K562 (cell line): Measurements from ENCODE around the gene SNCG. TPM values are rescaled to one million over a fixed set of nuclear protein-coding genes. Genes with fewer than 3 reads are reported as not detected.
A peak's percentile ranks its signal among the peaks of the same experiment; 100 is the strongest.

ENCODE experiments used
- BACH1 ChIP-seq: fragments of 200-800 bp; sonication (Bioruptor generic); IDR thresholded peaks from 2 replicates; pipeline ENCODE4 v1.6.1; 2016; ENCODE audit warnings: missing genetic modification characterization, missing compliant biosample characterization
- FOXO4 ChIP-seq: fragments of 450-650 bp; formaldehyde crosslinking; IDR thresholded peaks from 2 replicates; pipeline ENCODE4 v1.4.0; 2020; ENCODE audit warnings: mild to moderate bottlenecking, moderate library complexity
- IRF2 ChIP-seq: sonication (generic); formaldehyde crosslinking; IDR thresholded peaks from 2 replicates; pipeline ENCODE4 v1.8.1; 2022; ENCODE audit warnings: mild to moderate bottlenecking, missing genetic modification reagents
- JUN ChIP-seq, 2 experiments: sonication (generic) in 1 of 2; formaldehyde crosslinking in 1 of 2; IDR thresholded peaks; 2 replicates each; pipeline versions ENCODE4 v1.6.1 to v1.8.0; 2012 to 2022; ENCODE audit warnings: borderline replicate concordance in 2 of 2, mild to moderate bottlenecking in 2 of 2, improper control_type of control experiment in 1 of 2, low read depth in 1 of 2, low read length in 1 of 2, missing genetic modification reagents in 1 of 2
- MAFK ChIP-seq: IDR thresholded peaks from 2 replicates; pipeline ENCODE4 v1.6.1; 2011; ENCODE audit warnings: low read length, improper control_type of control experiment
- NR2C1 ChIP-seq, 2 experiments: fragments of 450-650 bp; IDR thresholded peaks; 2 replicates each; pipeline ENCODE4 v1.6.1; 2017; ENCODE audit warnings: mild to moderate bottlenecking in 2 of 2, antibody characterized with exemption in 1 of 2, inconsistent platforms in 1 of 2, missing compliant biosample characterization in 1 of 2, missing genetic modification characterization in 1 of 2
- NR4A1 ChIP-seq, 2 experiments: fragments of 250-450 bp in 1 of 2; fragments of 450-650 bp in 1 of 2; sonication (Bioruptor Pico) in 1 of 2; IDR thresholded peaks; 2 replicates each; pipeline versions ENCODE4 v1.4.0 to v1.6.1; 2016 to 2020; ENCODE audit warnings: mild to moderate bottlenecking in 2 of 2, missing compliant biosample characterization in 1 of 2, missing genetic modification characterization in 1 of 2, moderate library complexity in 1 of 2
- RBFOX2 ChIP-seq: fragments of 200-400 bp; formaldehyde crosslinking; IDR thresholded peaks from 2 replicates; pipeline ENCODE4 v1.6.1; 2017; ENCODE audit warnings: low read depth, mild to moderate bottlenecking, low read length, moderate library complexity
- SRSF1 ChIP-seq: fragments of 200-400 bp; formaldehyde crosslinking; IDR thresholded peaks from 2 replicates; pipeline ENCODE4 v1.6.1; 2017; ENCODE audit warnings: mild to moderate bottlenecking, low read depth, low read length, moderate library complexity
- SUPT5H ChIP-seq: fragments of 450-650 bp; IDR thresholded peaks from 2 replicates; pipeline ENCODE4 v1.6.1; 2016
- TEAD2 ChIP-seq: fragments of 450-650 bp; IDR thresholded peaks from 2 replicates; pipeline ENCODE4 v1.6.1; 2016; ENCODE audit warnings: missing genetic modification characterization, control low read depth, missing compliant biosample characterization
- XRCC4 ChIP-seq: IDR thresholded peaks from one replicate; pipeline ENCODE4 v1.6.1; 2011; ENCODE audit not compliant: insufficient read depth, insufficient read length; ENCODE audit errors: extremely low read depth
- YBX1 ChIP-seq: fragments of 450-650 bp; IDR thresholded peaks from 2 replicates; pipeline ENCODE4 v1.7.1; 2016; ENCODE audit warnings: mild to moderate bottlenecking
- ZBTB33 ChIP-seq: sonication (generic); formaldehyde crosslinking; IDR thresholded peaks from 2 replicates; pipeline ENCODE4 v1.8.1; 2023; ENCODE audit warnings: mild to moderate bottlenecking, missing genetic modification reagents
- ZFP30 ChIP-seq: fragments of 250-450 bp; sonication (Bioruptor Pico); IDR thresholded peaks from 2 replicates; pipeline ENCODE4 v1.8.0; 2022; ENCODE audit warnings: moderate library complexity, mild to moderate bottlenecking, inconsistent platforms, borderline replicate concordance
- ZNF124 ChIP-seq: sonication (generic); formaldehyde crosslinking; IDR thresholded peaks from 2 replicates; pipeline ENCODE4 v1.8.1; 2022; ENCODE audit warnings: missing genetic modification reagents
- ZNF23 ChIP-seq: fragments of 250-450 bp; sonication (Bioruptor Pico); IDR thresholded peaks from 2 replicates; pipeline ENCODE4 v1.4.0; 2020; ENCODE audit warnings: mild to moderate bottlenecking
- ZNF512 ChIP-seq: IDR thresholded peaks from 2 replicates; pipeline ENCODE4 v1.6.1; 2016; ENCODE audit warnings: missing genetic modification characterization, missing compliant biosample characterization
- ZNF586 ChIP-seq: fragments of 450-650 bp; formaldehyde crosslinking; conservative IDR thresholded peaks from 2 replicates; pipeline ENCODE4 v1.4.0; 2020; ENCODE audit warnings: mild to moderate bottlenecking, moderate library complexity
- ZNF644 ChIP-seq: fragments of 200-800 bp; sonication (Bioruptor generic); IDR thresholded peaks from 2 replicates; pipeline ENCODE4 v1.6.1; 2016; ENCODE audit warnings: low read depth, missing genetic modification characterization, missing compliant biosample characterization
- ZNF655 ChIP-seq: fragments of 250-450 bp; sonication (Bioruptor Pico); IDR thresholded peaks from 2 replicates; pipeline ENCODE4 v1.5.0; 2021
- ZNF77 ChIP-seq: fragments of 250-450 bp; sonication (Bioruptor Pico); IDR thresholded peaks from 2 replicates; pipeline ENCODE4 v1.5.0; 2020
- polyA plus RNA-seq, 8 experiments: library from polyadenylated mRNA; depleted of rRNA in 4 of 8; stranded (reverse) in 5 of 8; unstranded in 3 of 8; fragments of >200 nt; fragmentation: Nextera tagmentation in 2 of 8; fragmentation: Illumina TruSeq in 1 of 8; extraction: Ambion mirVana in 2 of 8; extraction: Trizol in 1 of 8; gene quantifications; 2 replicates each; pipeline versions ENCODE4 v1.2.1 to v1.2.3, GENCODE V29; 2011 to 2014; ENCODE audit warnings: inconsistent platforms in 1 of 8, missing spikeins in 1 of 8
- total RNA-seq, 7 experiments: library from RNA; depleted of rRNA in 6 of 7; stranded (reverse); fragments of >200 nt in 6 of 7; fragmentation: Illumina TruSeq in 2 of 7; extraction: Trizol in 2 of 7; gene quantifications; 2 replicates each; pipeline versions ENCODE4 v1.2.1 to v1.2.3, GENCODE V29; 2011 to 2021; ENCODE audit warnings: low replicate concordance in 1 of 7

Gene SNCG
- total and polyA plus RNA-seq, 9 of the 15 experiments (the other 6 are each of a cell fraction or from before 2014, with no cell fraction given), result 9.8 to 146 (median 93.6) TPM

GRCh38 chr10:86958901-86959736 is 720 bp downstream of the SNCG start (continued):
- TF ChIP-seq ZNF77 (CRISPR knock-in tag) (no peak), XRCC4 (no peak), RBFOX2 (peak; percentile 57), ZNF512 (tag) (no peak), SUPT5H (peak; percentile 74), FOXO4 (CRISPR knock-in tag) (no peak), ZNF124 (CRISPR knock-in tag) (no peak), JUN (IDR thresholded peaks at IDR 0.05; ENCODE audit: borderline replicate concordance, low read depth, low read length) (peak; percentile 76), JUN (CRISPR knock-in tag; IDR thresholded peaks at IDR 0.05; ENCODE audit: borderline replicate concordance) (no peak), IRF2 (CRISPR knock-in tag) (no peak), NR2C1 (IDR thresholded peaks at IDR 0.05) (peak; percentile 52; the same call in 1 of the 2 replicates), NR2C1 (tag; IDR thresholded peaks at IDR 0.05) (no peak; the same call in 1 of the 2 replicates), ZNF655 (no peak), ZFP30 (CRISPR knock-in tag) (no peak), ZNF586 (CRISPR knock-in tag) (no peak), NR4A1 (CRISPR knock-in tag; IDR thresholded peaks at IDR 0.05) (no peak), NR4A1 (tag; IDR thresholded peaks at IDR 0.05) (no peak), TEAD2 (tag) (no peak), BACH1 (tag) (no peak), MAFK (peak; percentile 64; the same call in 1 of the 2 replicates), ZNF644 (tag) (no peak), ZNF23 (CRISPR knock-in tag) (no peak), ZBTB33 (no peak), SRSF1 (no peak), YBX1 (no peak)
